HCT116 (cell line): ENCODE measurements around the gene CACNA2D3.

ENCODE experiments used
- CEBPB ChIP-seq: IDR thresholded peaks from 2 replicates; pipeline ENCODE4 v1.6.1; 2012; ENCODE audit warnings: low read depth
- EZH2 ChIP-seq: fragments of 200-600 bp; sonication (generic); IDR thresholded peaks from 2 replicates; pipeline ENCODE4 v1.6.1; 2017; ENCODE audit warnings: antibody characterized with exemption, mixed run types
- EZH2phosphoT487 ChIP-seq: fragments of 200-600 bp; IDR thresholded peaks from 2 replicates; pipeline ENCODE4 v1.6.1; 2018; ENCODE audit warnings: antibody characterized with exemption, borderline replicate concordance
- FOSL1 ChIP-seq: IDR thresholded peaks from 2 replicates; pipeline ENCODE4 v1.6.1; 2012; ENCODE audit warnings: low read depth
- POLR2A ChIP-seq: IDR thresholded peaks from 2 replicates; pipeline ENCODE4 v1.7.0; 2011; ENCODE audit warnings: borderline replicate concordance; ENCODE audit not compliant: insufficient read depth, insufficient read length; ENCODE audit errors: extremely low read depth
- POLR2AphosphoS5 ChIP-seq: IDR thresholded peaks from 2 replicates; pipeline ENCODE4 v1.6.1; 2011; ENCODE audit warnings: mild to moderate bottlenecking, low read depth, low read length, moderate library complexity
- RAD21 ChIP-seq: IDR thresholded peaks from 2 replicates; pipeline ENCODE4 v1.6.1; 2012; ENCODE audit warnings: low read depth, mild to moderate bottlenecking
- SIN3A ChIP-seq: IDR thresholded peaks from 2 replicates; pipeline ENCODE4 v1.6.1; 2012; ENCODE audit warnings: low read depth
- ZBTB33 ChIP-seq: IDR thresholded peaks from 2 replicates; pipeline ENCODE4 v1.6.1; 2011; ENCODE audit warnings: mild to moderate bottlenecking, low read length, moderate library complexity; ENCODE audit not compliant: insufficient replicate concordance; ENCODE audit errors: extremely low read depth
- ZNF274 ChIP-seq: fragments of 200-500 bp; sonication (Bioruptor generic); IDR thresholded peaks from 2 replicates; pipeline ENCODE4 v1.6.1; 2014; ENCODE audit warnings: mild to moderate bottlenecking, low read depth, low read length, inconsistent platforms
- TF ChIP-seq, protein P1 (sequence below), 3 experiments: fragments of 200-600 bp in 1 of 3; sonication (generic) in 1 of 3; IDR thresholded peaks in 2 of 3; conservative IDR thresholded peaks in 1 of 3; 2 replicates each; pipeline ENCODE4 v1.5.1; 2012 to 2017; ENCODE audit warnings: low read depth in 2 of 3, low read length in 2 of 3, antibody characterized with exemption in 1 of 3, borderline replicate concordance in 1 of 3, control low read depth in 1 of 3, mild to moderate bottlenecking in 1 of 3, mixed read lengths in 1 of 3, mixed run types in 1 of 3, moderate library complexity in 1 of 3; ENCODE audit not compliant: insufficient read depth in 1 of 3

DNA sequence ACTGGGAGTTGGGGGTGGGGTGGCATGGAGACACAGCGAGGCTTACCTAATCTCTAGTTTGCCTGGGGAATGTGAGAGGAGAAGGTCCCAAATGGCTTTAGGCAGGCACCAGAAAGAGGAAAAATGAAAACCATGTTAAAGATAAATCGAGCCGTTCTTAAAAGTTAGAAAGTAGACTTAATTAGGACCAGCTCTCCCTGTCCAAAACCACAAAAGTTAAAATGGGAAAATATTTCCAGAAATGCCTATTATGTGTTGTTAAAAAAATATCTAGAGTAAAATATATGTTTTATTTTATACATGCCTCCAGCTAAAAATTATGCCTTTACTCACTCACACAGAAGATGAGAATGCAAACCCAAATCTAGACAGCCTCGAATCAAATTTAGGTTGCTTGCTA, 755.4 kb downstream of the CACNA2D3 start:
- TF ChIP-seq, protein P1, sequence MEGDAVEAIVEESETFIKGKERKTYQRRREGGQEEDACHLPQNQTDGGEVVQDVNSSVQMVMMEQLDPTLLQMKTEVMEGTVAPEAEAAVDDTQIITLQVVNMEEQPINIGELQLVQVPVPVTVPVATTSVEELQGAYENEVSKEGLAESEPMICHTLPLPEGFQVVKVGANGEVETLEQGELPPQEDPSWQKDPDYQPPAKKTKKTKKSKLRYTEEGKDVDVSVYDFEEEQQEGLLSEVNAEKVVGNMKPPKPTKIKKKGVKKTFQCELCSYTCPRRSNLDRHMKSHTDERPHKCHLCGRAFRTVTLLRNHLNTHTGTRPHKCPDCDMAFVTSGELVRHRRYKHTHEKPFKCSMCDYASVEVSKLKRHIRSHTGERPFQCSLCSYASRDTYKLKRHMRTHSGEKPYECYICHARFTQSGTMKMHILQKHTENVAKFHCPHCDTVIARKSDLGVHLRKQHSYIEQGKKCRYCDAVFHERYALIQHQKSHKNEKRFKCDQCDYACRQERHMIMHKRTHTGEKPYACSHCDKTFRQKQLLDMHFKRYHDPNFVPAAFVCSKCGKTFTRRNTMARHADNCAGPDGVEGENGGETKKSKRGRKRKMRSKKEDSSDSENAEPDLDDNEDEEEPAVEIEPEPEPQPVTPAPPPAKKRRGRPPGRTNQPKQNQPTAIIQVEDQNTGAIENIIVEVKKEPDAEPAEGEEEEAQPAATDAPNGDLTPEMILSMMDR (IDR thresholded peaks at IDR 0.05 in 2 of 3, conservative IDR thresholded peaks at IDR 0.05 in 1 of 3; ENCODE audit: borderline replicate concordance in 1 of 3, insufficient read depth in 1 of 3, low read depth in 2 of 3, low read length in 2 of 3): no peak
- TF ChIP-seq ZBTB33: no peak
- TF ChIP-seq POLR2AphosphoS5: no peak
- no peak for TF ChIP-seq EZH2phosphoT487
- TF ChIP-seq SIN3A: no peak
- TF ChIP-seq POLR2A: no peak
- TF ChIP-seq FOSL1: no peak
- TF ChIP-seq ZNF274: no peak
- no peak for TF ChIP-seq RAD21
- TF ChIP-seq CEBPB: no peak
- no peak for TF ChIP-seq EZH2
